Measurements from ENCODE around the gene FARSA.
"Not testable (repeated sequence)": the region's sequence is repeated elsewhere in the genome, so short reads cannot be mapped to it uniquely, and the experiment has no call there.

DNA sequence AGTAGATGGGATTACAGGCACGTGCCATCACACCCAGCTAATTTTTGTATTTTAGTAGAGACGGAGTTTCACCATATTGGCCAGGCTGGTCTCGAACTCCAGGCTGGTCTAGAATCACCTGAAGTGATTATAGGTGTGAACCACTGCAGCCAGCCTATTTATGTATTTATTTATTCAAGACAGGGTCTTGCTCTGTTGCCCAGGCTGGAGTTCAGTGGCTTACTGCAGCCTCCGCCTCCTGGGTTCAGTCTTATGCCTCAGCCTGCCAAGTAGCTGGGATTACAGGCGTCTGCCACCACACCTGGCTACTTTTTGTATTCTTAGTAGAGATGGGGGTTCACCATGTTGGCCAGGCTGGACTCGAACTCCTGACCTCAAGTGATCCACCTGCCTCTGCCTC is 18.5 kb upstream of the FARSA start:
- not testable (repeated sequence) for TF ChIP-seq POLR2A, CTCF (IDR thresholded peaks at IDR 0.05)
